ENCODE measurements around the gene SCGB3A2.

The SCGB3A2 gene

GRCh38 chr5:147911427-147911826, 32.9 kb downstream of the SCGB3A2 start:
- DNase-seq: no peak

- DNase-seq: no peak
Measured at GRCh38 chr5:147912011-147912410, 33.5 kb downstream of the SCGB3A2 start.

- DNase-seq: no peak
Measured at GRCh38 chr5:147913786-147914185, 35.3 kb downstream of the SCGB3A2 start.

GRCh38 chr5:147918101-147918685, 39.7 kb downstream of the SCGB3A2 start:
- no peak for DNase-seq

GRCh38 chr5:147918899-147919298, 40.4 kb downstream of the SCGB3A2 start:
- DNase-seq: no peak

- DNase-seq: no peak
Measured at GRCh38 chr5:147920420-147921030, 42.0 kb downstream of the SCGB3A2 start.

- DNase-seq: no peak
Measured at GRCh38 chr5:147921136-147921535, 42.6 kb downstream of the SCGB3A2 start.

- no peak for DNase-seq
Measured at GRCh38 chr5:147925020-147925419, 46.5 kb downstream of the SCGB3A2 start.

GRCh38 chr5:147927901-147928300, 49.4 kb downstream of the SCGB3A2 start:
- DNase-seq: no peak

GRCh38 chr5:147930769-147931168, 52.3 kb downstream of the SCGB3A2 start:
- DNase-seq: no peak
